Activated naive CD8-positive, alpha-beta T cell treated with anti-CD3 and anti-CD28 coated beads, Interleukin-2, amount 10 ng/mL, durations not matched to agents 7 days and 5 days (primary cell): ENCODE data around the gene SLC10A6. TPM values are rescaled to one million over a fixed set of nuclear protein-coding genes. Genes with fewer than 3 reads are reported as not detected.
"Not testable (repeated sequence)": the region's sequence is repeated elsewhere in the genome, so short reads cannot be mapped to it uniquely, and the experiment has no call there.

Source experiments
- ATAC-seq: fragments of 150-1000 bp; cut with Tn5 transposase; one replicate; pipeline ENCODE4 v1.10.0; 2021; ENCODE audit warnings: low read depth, moderate library complexity
- POLR2A ChIA-PET: fragments of 350-600 bp; sonication (Branson Sonifier 250); formaldehyde crosslinking; loops from one replicate; lab custom pipeline; 2021; ENCODE audit warnings: antibody characterized with exemption; lab: Charles Lee
- DNase-seq: peaks from one replicate; pipeline ENCODE4 v3.0.0; 2021
- H3K27ac Mint-ChIP-seq: one replicate; pipeline ENCODE4 v1.8.0; 2022; ENCODE audit warnings: mild to moderate bottlenecking, mixed read lengths
- H3K27me3 Mint-ChIP-seq: one replicate; pipeline ENCODE4 v1.8.0; 2022; ENCODE audit warnings: mild to moderate bottlenecking, moderate library complexity, mixed read lengths
- H3K36me3 Mint-ChIP-seq: one replicate; pipeline ENCODE4 v1.8.0; 2021; ENCODE audit warnings: mild to moderate bottlenecking, mixed read lengths
- H3K4me1 Mint-ChIP-seq: one replicate; pipeline ENCODE4 v1.8.0; 2021; ENCODE audit warnings: mixed read lengths
- H3K4me3 Mint-ChIP-seq: one replicate; pipeline ENCODE4 v1.8.0; 2022; ENCODE audit warnings: mild to moderate bottlenecking, moderate library complexity, mixed read lengths
- H3K9me3 Mint-ChIP-seq: one replicate; pipeline ENCODE4 v1.8.0; 2021; ENCODE audit warnings: mixed read lengths
- total RNA-seq, 2 experiments: library from RNA; stranded (reverse); gene quantifications; one replicate each; pipeline ENCODE4 v1.2.3, GENCODE V29; 2021

The SLC10A6 gene
- total RNA-seq, 2 experiments from 2014 or later = not detected

DNA sequence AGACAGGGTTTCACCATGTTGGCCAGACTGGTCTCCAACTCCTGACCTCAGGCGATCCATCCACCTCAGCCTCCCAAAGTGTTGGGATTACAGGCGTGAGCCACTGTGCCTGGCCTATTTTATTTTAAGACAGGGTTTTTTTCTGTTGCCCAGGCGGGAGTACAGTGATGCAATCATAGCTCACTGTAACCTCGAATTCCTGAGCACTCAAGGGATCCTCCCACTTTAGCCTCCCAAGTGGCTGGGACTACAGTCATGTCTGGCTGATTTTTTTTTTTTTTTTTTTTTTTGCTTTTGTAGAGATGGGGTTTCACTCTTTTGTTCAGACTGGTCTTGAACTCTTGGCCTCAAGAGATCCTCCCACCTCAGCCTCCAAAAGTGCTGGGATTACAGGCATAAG, 26.3 kb upstream of the SLC10A6 start:
- H3K36me3 Mint-ChIP-seq, H3K27ac Mint-ChIP-seq, DNase-seq, POLR2A ChIA-PET, ATAC-seq, H3K27me3 Mint-ChIP-seq, H3K9me3 Mint-ChIP-seq, H3K4me3 Mint-ChIP-seq, H3K4me1 Mint-ChIP-seq: not testable (repeated sequence)

DNA sequence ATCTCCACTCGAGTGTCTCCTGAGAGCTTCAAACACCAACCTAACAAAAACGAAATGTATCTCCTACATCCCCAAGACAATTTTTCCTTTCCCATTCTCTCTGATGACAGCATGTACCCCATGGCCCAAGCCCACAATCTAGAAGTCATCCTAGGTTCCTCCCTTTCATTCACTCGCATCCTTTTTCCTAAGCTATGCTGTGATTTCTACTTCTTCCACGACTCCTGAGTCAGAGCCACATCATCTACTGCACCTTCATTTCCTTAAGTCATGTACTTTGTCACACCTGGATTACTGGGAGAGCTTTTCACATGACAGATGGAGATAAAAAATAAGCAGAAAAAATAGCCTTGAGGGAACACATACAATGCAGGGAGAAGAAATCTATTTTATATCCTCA, 23.0 kb upstream of the SLC10A6 start:
- Mint-ChIP-seq H3K9me3 (no peaks in the 10 kb centered on the region), H3K36me3 (no peaks in the 10 kb centered on the region), H3K4me1 (no peaks in the 10 kb centered on the region), H3K4me3 (no peak overlapping the region), H3K27ac (no peak overlapping the region), H3K27me3 (no peaks in the 10 kb centered on the region)
- POLR2A ChIA-PET = no interaction called here
- DNase-seq (no peak), ATAC-seq (no peak)

DNA sequence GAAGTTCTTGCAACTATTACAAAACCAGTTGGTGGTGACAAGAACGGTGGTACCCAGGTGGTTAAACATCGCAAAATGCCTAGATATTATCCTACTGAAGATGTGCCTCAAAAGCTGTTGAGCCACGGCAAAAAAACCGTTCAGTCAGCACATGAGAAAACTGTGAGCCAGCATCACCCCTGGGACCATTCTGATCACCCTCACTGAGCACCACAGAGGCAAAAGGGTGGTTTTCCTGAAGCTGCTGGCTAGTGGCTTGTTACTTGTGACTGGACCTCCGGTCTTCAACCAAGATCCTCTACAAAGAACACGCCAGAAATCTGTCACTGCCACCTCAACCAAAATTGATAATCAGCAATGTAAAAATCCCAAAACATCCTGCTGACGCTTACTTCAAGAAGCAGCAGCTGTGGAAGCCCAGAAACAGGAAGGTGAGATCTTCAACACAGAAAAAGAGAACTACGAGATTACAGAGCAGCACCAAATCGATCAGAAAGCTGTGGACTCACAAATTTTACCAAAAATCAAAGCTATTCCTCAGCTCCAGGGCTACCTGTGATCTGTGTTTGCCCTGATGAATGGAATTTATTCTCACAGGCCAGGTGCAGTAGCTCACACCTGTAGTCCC, 21.4 kb upstream of the SLC10A6 start:
- no peak overlapping the region for H3K27ac Mint-ChIP-seq
- no peaks in the 10 kb centered on the region for H3K27me3 Mint-ChIP-seq
- no peak overlapping the region for H3K4me3 Mint-ChIP-seq
- H3K9me3 Mint-ChIP-seq = no peaks in the 10 kb centered on the region
- POLR2A ChIA-PET = no interaction called here
- H3K36me3 Mint-ChIP-seq = no peaks in the 10 kb centered on the region
- no peak for ATAC-seq
- DNase-seq = no peak
- H3K4me1 Mint-ChIP-seq = no peaks in the 10 kb centered on the region

DNA sequence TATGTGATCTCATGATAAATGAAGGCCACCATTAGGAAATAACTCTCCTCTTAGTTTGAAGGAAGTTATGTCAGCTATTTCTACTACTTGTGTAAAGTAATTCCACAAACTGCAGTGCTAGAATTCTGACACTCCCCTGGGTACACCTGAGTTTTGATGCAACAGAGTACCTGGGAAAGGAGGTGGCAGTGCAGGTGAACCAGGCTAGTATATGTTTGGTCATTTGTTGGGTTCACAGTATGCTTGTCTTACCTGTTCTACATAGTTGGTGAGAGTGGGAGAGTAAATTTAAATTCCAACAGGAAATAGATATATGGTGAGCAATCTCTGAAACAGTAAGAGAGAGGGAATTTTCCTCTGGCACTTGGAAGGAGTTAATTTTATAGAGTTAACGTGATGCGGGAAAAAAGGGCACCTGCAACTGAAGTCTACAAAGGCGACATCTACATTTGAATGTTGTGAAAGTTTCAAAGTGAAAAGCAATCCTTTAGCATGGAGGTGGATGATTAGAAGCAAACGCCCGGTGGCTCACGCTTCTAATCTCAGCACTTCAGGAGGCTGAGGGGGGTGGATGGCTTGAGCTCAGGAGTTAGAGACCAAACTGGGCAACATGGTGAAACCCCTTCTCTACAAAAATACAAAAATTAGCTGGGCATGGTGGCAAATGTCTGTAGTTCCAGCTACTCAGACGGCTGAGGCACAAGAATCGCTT, 8.3 kb upstream of the SLC10A6 start:
- Mint-ChIP-seq H3K4me1 (no peaks in the 10 kb centered on the region), H3K36me3 (no peaks in the 10 kb centered on the region), H3K27ac (no peak overlapping the region), H3K4me3 (no peak overlapping the region), H3K27me3 (no peaks in the 10 kb centered on the region), H3K9me3 (no peaks in the 10 kb centered on the region)
- ATAC-seq (no peak), DNase-seq (no peak)
- POLR2A ChIA-PET = interaction anchor here (0.6 kb wide), 2 partner anchors 321 to 1187 kb away, joined by 3 to 5 read pairs; no protein-coding TSS in a partner anchor

DNA sequence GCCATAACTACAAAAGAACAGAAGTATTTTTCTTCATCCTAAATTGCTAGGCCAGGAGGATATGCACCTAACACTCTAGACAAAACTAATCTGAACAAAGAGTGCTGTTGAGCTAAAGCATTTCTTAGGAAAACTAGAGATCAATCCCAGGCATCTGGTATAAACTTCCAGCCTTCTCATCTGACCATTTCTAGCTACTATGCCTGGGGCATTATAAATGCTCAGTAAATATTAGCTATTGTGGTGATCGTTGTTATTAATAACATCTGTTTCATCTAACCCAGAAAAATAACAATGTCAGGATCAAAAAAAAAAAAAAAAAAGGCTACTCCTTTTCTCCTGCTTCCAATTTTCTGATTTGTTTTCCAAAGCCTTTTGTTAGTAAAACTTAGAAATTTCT, 7.7 kb upstream of the SLC10A6 start:
- Mint-ChIP-seq H3K27ac (no peak overlapping the region), H3K4me1 (no peaks in the 10 kb centered on the region), H3K9me3 (no peaks in the 10 kb centered on the region), H3K4me3 (no peak overlapping the region), H3K27me3 (no peaks in the 10 kb centered on the region), H3K36me3 (no peaks in the 10 kb centered on the region)
- DNase-seq (no peak), ATAC-seq (no peak)
- POLR2A ChIA-PET = no interaction called here

DNA sequence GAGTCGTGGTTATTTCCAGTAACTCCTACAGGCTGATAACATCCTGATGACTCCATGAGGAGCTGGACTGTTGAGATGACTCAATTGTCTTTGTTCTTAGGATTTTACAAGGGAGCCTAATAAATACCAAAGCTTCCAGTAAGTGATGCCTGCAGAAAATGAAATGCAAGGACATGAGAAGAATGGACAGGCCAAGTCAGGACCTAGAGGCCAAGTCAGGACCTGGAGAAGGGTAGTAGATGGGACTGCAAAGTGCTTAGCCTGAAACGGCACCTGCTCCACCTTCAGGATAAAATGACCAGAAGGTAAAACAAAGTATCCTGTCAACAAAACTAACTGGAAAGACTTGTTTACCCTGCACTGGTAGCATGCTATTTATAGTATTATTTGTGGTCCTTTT, 6.4 kb upstream of the SLC10A6 start:
- H3K9me3 Mint-ChIP-seq = no peaks in the 10 kb centered on the region
- POLR2A ChIA-PET = no interaction called here
- H3K27ac Mint-ChIP-seq = no peak overlapping the region
- ATAC-seq (no peak), DNase-seq (no peak)
- H3K4me1 Mint-ChIP-seq = no peaks in the 10 kb centered on the region
- no peaks in the 10 kb centered on the region for H3K27me3 Mint-ChIP-seq
- H3K36me3 Mint-ChIP-seq = no peaks in the 10 kb centered on the region
- no peak overlapping the region for H3K4me3 Mint-ChIP-seq

DNA sequence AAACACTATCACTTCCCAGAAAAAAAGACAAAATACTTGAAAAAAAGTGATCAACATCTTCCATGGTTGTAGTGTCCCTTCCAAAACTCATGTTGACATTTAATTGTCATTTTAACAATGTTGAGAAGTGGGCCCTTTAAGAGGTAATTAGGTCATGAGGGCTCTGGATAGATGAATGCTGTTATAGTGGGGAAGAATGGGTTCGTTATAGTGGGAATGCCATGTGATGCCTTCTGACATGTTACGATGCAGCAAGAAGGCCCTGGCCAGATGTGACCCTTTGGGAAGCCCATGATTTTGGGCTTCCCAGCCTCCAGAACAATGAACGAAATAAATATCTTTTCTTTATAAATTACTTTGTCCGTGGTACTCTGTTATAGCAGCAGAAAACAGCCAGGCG, 4.0 kb upstream of the SLC10A6 start:
- no peaks in the 10 kb centered on the region for H3K27me3 Mint-ChIP-seq
- no peaks in the 10 kb centered on the region for H3K9me3 Mint-ChIP-seq
- ATAC-seq = no peak
- no peak overlapping the region for H3K4me3 Mint-ChIP-seq
- no peak for DNase-seq
- H3K36me3 Mint-ChIP-seq = no peaks in the 10 kb centered on the region
- H3K4me1 Mint-ChIP-seq = no peaks in the 10 kb centered on the region
- POLR2A ChIA-PET = no interaction called here
- no peak overlapping the region for H3K27ac Mint-ChIP-seq

DNA sequence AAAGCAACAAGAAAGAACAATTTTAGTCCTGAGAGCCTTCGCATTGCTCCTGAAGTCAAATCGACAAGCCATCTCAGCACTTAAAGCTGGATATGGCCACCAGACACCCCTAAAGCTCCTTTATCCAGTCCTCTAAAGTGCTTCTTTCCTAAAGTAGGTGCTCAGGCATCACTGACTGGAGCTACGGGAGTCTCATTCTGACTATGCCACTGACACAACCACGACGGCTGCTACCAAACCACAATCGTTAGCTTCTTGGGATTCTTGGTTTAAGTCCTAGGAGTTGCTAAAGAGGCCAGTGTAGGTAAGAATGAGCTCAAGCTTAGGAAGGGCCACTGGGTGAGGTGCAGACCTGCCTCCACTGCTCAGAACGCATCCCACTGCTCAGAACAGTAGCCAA, 1.0 kb downstream of the SLC10A6 start:
- Mint-ChIP-seq H3K27me3 (peaks cover 2% of the 10 kb centered on the region), H3K9me3 (no peaks in the 10 kb centered on the region), H3K4me1 (no peaks in the 10 kb centered on the region), H3K36me3 (no peaks in the 10 kb centered on the region), H3K27ac (no peak overlapping the region), H3K4me3 (no peak overlapping the region)
- ATAC-seq = no peak
- no peak for DNase-seq
- POLR2A ChIA-PET = no interaction called here

DNA sequence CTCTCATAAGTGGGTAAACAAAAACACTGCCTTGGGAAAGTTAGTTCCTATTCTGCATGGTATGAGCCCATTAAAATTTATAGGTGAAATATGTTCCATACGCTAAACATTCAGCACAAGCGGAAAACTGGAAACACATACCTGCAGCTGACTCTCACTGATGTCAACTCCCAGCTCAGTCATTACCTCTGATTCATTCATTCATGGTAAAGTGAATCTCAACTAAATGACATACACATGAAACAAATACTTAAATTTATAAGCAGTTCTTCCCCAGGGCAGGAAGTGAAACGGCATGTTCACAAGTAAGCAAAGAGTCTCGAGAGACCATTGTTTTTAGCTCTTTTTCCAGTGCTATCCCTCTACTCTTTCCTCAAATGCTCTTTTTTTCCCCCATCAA, 1.6 kb downstream of the SLC10A6 start:
- H3K27me3 Mint-ChIP-seq = peaks cover 2% of the 10 kb centered on the region
- no peaks in the 10 kb centered on the region for H3K4me1 Mint-ChIP-seq
- H3K36me3 Mint-ChIP-seq = no peaks in the 10 kb centered on the region
- POLR2A ChIA-PET = no interaction called here
- no peak overlapping the region for H3K4me3 Mint-ChIP-seq
- no peaks in the 10 kb centered on the region for H3K9me3 Mint-ChIP-seq
- no peak for ATAC-seq
- H3K27ac Mint-ChIP-seq = no peak overlapping the region
- no peak for DNase-seq

DNA sequence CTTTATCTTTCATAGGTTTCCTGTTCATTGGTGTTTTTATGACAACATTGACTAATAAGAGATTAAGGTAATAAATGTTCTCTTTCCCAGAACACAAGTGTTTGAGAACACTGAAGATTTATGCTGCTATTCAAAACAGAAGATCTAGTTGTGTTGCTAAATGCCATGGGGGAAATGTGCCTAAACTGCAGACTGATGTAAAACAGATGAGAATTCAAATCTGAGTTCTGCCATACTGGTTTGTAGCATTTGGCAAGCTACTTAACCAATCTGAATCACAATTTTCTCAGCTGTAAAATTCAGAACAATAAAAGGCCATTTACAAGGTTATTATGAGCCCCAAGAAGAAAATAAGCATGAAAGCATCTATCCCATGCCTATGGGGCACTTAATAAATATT, 2.3 kb downstream of the SLC10A6 start:
- H3K9me3 Mint-ChIP-seq = no peaks in the 10 kb centered on the region
- H3K4me3 Mint-ChIP-seq = no peak overlapping the region
- H3K4me1 Mint-ChIP-seq = no peaks in the 10 kb centered on the region
- no peak overlapping the region for H3K27ac Mint-ChIP-seq
- H3K36me3 Mint-ChIP-seq = no peaks in the 10 kb centered on the region
- POLR2A ChIA-PET = no interaction called here
- no peak for DNase-seq
- H3K27me3 Mint-ChIP-seq = peaks cover 2% of the 10 kb centered on the region
- no peak for ATAC-seq

DNA sequence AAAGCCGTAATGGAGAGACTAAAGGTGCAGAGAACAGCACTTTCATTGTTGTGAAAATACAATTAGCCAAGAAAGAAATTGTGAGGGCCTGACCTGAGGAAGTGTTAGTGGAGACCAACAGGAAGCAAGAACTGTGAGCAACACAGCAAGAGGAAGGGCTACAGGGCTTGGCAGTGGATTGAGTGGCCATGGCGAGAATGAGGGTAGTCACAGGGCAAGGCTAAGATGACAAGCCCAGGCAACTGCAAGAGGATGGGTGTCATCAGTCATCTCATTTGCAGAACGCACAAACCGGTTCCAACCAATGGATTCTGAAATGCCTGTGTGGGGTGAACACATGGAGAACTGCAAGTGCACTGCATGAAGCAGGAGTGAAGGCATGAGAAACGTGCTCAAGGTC, 3.6 kb downstream of the SLC10A6 start:
- ATAC-seq = no peak
- Mint-ChIP-seq H3K27ac (no peak overlapping the region), H3K27me3 (peaks cover 2% of the 10 kb centered on the region), H3K9me3 (no peaks in the 10 kb centered on the region), H3K4me1 (no peaks in the 10 kb centered on the region), H3K36me3 (no peaks in the 10 kb centered on the region), H3K4me3 (no peak overlapping the region)
- DNase-seq = no peak
- POLR2A ChIA-PET = no interaction called here

DNA sequence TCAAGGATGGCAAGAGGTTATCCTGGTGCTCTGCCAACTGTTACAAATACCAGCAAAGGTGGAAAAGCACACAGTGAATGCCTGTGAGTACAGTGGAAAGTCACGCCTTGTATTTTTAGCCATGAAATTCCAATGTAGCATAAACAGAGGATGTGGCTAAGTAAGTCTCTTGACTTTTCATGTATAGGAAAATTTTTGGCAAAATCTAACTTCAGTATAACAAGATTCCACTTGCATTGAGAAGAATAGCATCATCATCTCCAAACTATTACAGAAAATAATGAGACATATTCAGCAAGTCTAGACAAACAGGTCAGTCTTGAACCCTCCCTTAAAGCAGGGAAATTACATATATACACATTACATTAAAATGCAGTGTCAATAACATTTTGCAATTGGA, 7.9 kb downstream of the SLC10A6 start:
- H3K9me3 Mint-ChIP-seq = no peaks in the 10 kb centered on the region
- no peaks in the 10 kb centered on the region for H3K36me3 Mint-ChIP-seq
- ATAC-seq (no peak), DNase-seq (no peak)
- H3K4me1 Mint-ChIP-seq = no peaks in the 10 kb centered on the region
- POLR2A ChIA-PET = no interaction called here
- H3K4me3 Mint-ChIP-seq = no peak overlapping the region
- peaks cover 2% of the 10 kb centered on the region for H3K27me3 Mint-ChIP-seq
- H3K27ac Mint-ChIP-seq = no peak overlapping the region

DNA sequence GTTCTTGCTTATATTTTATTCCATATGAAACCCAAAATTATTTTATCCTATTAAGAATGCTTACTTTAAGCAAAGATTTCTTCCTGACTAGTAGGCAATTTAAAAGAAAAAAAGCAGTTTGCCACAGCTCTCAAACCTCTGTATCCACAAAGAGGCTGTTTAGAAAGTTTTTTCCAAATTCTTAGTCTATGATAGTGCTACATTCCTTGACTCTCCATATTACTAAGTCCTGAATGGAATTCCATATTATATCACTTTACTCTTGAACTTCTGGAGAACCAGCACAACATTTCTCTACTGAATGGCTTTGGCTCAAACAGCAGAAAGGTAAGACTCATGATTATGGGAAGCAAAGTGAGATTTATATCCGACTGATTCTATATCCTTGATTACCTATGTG, 8.3 kb downstream of the SLC10A6 start:
- H3K4me3 Mint-ChIP-seq = no peak overlapping the region
- POLR2A ChIA-PET = no interaction called here
- no peak for ATAC-seq
- H3K4me1 Mint-ChIP-seq = no peaks in the 10 kb centered on the region
- H3K36me3 Mint-ChIP-seq = no peaks in the 10 kb centered on the region
- H3K27ac Mint-ChIP-seq = no peak overlapping the region
- no peak for DNase-seq
- H3K27me3 Mint-ChIP-seq = peaks cover 2% of the 10 kb centered on the region
- H3K9me3 Mint-ChIP-seq = no peaks in the 10 kb centered on the region

DNA sequence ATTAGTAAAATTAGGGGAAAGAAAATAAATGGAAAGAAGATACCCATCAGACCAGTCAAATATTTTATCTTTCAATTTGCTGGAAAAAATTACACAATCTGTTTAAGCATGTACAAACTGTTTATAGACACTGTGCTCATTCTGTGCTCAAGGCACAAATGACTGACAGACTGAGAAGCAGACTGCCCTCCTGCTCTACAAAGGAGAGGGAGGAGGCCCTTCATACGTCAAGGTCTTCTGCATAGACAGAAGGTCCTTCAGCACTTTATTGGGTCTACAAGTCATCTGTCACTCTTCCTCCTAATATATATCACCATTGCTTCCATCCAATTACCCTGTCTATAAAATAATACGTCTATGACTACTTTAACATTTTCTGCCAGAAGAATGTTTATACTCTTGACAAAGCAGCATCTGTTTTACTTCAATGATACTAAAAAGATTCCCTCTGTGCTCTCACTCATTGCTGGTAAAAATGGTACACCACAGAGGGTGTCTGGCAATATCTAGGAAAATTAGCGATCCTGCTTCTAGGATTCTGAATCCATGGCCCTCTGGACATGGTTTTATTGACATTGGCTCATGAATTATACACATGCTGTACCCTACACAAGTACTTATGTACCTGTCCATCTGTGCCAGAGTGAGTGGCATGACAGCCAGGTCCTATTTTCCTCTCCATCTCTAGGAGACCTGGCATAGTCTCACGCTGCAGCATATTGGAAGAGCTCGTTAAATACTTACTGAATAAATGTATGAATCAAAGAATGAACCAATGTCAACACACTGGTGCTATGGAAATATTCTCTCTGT, 11.3 kb downstream of the SLC10A6 start:
- ATAC-seq (no peak), DNase-seq (no peak)
- Mint-ChIP-seq H3K4me1 (no peaks in the 10 kb centered on the region), H3K36me3 (no peaks in the 10 kb centered on the region), H3K27ac (no peak overlapping the region), H3K4me3 (no peak overlapping the region), H3K27me3 (peaks cover 2% of the 10 kb centered on the region), H3K9me3 (no peaks in the 10 kb centered on the region)
- POLR2A ChIA-PET = no interaction called here
